Panc1 (cell line): ENCODE results near the gene ZC3H13. TPM values are rescaled to one million over a fixed set of nuclear protein-coding genes. Genes with fewer than 3 reads are reported as not detected.
"Not testable (repeated sequence)": the region's sequence is repeated elsewhere in the genome, so short reads cannot be mapped to it uniquely, and the experiment has no call there.

Experiments
- ATAC-seq: fragments of 200-7000 bp; cut with Tn5 transposase; 2 replicates; pipeline ENCODE4 v1.9.1; 2020; ENCODE audit warnings: mild to moderate bottlenecking, moderate library complexity
- BruUV-seq: library from RNA; stranded (reverse); fragments of 400-500 nt; replicated peaks from 2 replicates; lab custom pipeline; 2021; lab: Mats Ljungman, UMichigan
- CTCF ChIA-PET: fragments of 300-600 bp; sonication (Branson Sonifier 250); formaldehyde crosslinking; loops from one replicate; lab custom pipeline; 2022; ENCODE audit warnings: antibody characterized with exemption; lab: Charles Lee
- POLR2A ChIA-PET: fragments of 300-600 bp; sonication (Branson Sonifier 250); formaldehyde crosslinking; loops from one replicate; lab custom pipeline; 2022; ENCODE audit warnings: antibody characterized with exemption; lab: Charles Lee
- DNase-seq: peaks from one replicate; pipeline ENCODE4 v3.0.0-alpha.2; 2010; ENCODE audit warnings: low read depth, low spot score
- H3K27ac ChIP-seq: 2 replicates; pipeline ENCODE4 v1.5.1; 2011; ENCODE audit warnings: mild to moderate bottlenecking, low read length, inconsistent platforms
- H3K27me3 ChIP-seq: fragments of 200-500 bp; sonication (Bioruptor generic); 2 replicates; pipeline ENCODE4 v1.6.0; 2014; ENCODE audit warnings: low read length, inconsistent platforms; ENCODE audit not compliant: control insufficient read depth, insufficient read depth
- H3K36me3 ChIP-seq: fragments of 200-500 bp; sonication (Bioruptor generic); 2 replicates; pipeline ENCODE4 v1.5.1; 2014; ENCODE audit warnings: inconsistent platforms, mild to moderate bottlenecking, low read length, moderate library complexity; ENCODE audit not compliant: control insufficient read depth, insufficient read depth
- H3K4me1 ChIP-seq: 2 replicates; pipeline ENCODE4 v1.5.1; 2011; ENCODE audit warnings: inconsistent platforms, mild to moderate bottlenecking, low read length, moderate library complexity; ENCODE audit not compliant: control insufficient read depth, insufficient read depth
- H3K4me3 ChIP-seq, 2 experiments: 2 replicates each; pipeline ENCODE4 v1.5.1; 2011 to 2012; ENCODE audit warnings: low read depth in 2 of 2, low read length in 2 of 2, mild to moderate bottlenecking in 2 of 2, inconsistent platforms in 1 of 2, moderate library complexity in 1 of 2
- H3K9me3 ChIP-seq: fragments of 200-500 bp; sonication (Bioruptor generic); 2 replicates; pipeline ENCODE4 v1.5.1; 2014; ENCODE audit warnings: low read depth, mild to moderate bottlenecking, inconsistent platforms, low read length, moderate library complexity; ENCODE audit not compliant: control insufficient read depth, insufficient read depth
- POLR2AphosphoS5 ChIP-seq: IDR thresholded peaks from 2 replicates; pipeline ENCODE4 v1.6.1; 2012; ENCODE audit warnings: mild to moderate bottlenecking, low read depth, low read length, moderate library complexity
- SIN3A ChIP-seq: IDR thresholded peaks from 2 replicates; pipeline ENCODE4 v1.6.1; 2012; ENCODE audit warnings: low read depth, mild to moderate bottlenecking, low read length, moderate library complexity, borderline replicate concordance; ENCODE audit not compliant: insufficient read depth
- TCF7L2 ChIP-seq: IDR thresholded peaks from 2 replicates; pipeline ENCODE4 v1.6.1; 2011; ENCODE audit warnings: mild to moderate bottlenecking, low read depth, low read length, inconsistent platforms
- in situ Hi-C: cut with HindIII; loops from 2 replicates; pipeline ENCODE4 v1.10.0; 2016; ENCODE audit warnings: low sequenced_read_pairs, low pct_unique_long_range_greater_than_20kb
- intact Hi-C: fragments of 100-400 bp; cut with micrococcal nuclease; formaldehyde crosslinking; loops from one replicate; pipeline ENCODE4 v1.10.0; 2022; ENCODE audit not compliant: unreplicated experiment
- total RNA-seq: library from RNA; stranded (reverse); gene quantifications from one replicate; pipeline ENCODE4 v1.2.1, GENCODE V29; 2021; ENCODE audit not compliant: unreplicated experiment
- TF ChIP-seq, protein P1 (sequence below), 2 experiments: IDR thresholded peaks; 2 replicates each; pipeline ENCODE4 v1.6.1; 2011 to 2012; ENCODE audit warnings: low read depth in 2 of 2, control low read depth in 1 of 2, low read length in 1 of 2, mild to moderate bottlenecking in 1 of 2, moderate library complexity in 1 of 2; ENCODE audit not compliant: insufficient read depth in 1 of 2
- TF ChIP-seq, protein P2 (sequence below): fragments of 450-650 bp; IDR thresholded peaks from 2 replicates; pipeline ENCODE4 v1.5.1; 2017; ENCODE audit warnings: mild to moderate bottlenecking

The ZC3H13 gene
- total RNA-seq, 1 experiment from 2014 or later, result 25.3 TPM

DNA sequence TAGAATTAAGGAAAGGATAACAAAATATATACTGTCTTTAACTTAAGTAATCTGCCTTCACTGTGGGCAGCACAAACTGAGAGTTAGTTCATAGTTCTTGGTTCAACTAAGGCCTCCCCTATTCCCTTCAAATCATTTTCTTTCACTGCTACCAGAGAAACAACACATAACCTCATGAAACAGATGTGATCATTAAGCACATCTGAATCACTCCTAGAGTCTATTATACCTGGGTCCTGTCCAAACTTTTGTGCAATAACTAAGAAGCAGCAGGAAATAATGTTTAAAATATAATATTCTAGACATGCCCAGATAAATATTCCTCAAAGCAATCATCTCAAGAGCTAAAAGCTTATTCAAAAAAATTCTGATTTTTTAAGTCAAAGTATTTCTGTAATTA is 62.9 kb downstream of the ZC3H13 start:
- no peaks in the 10 kb centered on the region for H3K9me3 ChIP-seq
- POLR2A ChIA-PET, result interaction anchor here (0.5 kb wide), 1 partner anchor 51 kb away, joined by 3 read pairs; no protein-coding TSS in a partner anchor

DNA sequence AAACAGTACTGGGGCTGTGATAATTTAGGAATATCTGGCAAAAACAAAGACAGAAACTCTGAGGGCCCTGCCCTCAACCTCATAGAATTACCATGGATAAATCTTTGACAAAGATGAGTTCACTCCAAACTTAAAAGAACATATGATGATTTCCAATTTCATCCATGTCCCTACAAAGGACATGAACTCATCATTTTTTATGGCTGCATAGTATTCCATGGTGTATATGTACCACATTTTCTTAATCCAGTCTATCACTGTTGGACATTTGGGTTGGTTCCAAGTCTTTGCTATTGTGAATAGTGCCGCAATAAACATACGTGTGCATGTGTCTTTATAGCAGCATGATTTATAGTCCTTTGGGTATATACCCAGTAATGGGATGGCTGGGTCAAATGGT is 71.4 kb downstream of the ZC3H13 start:
- BruUV-seq, DNase-seq, H3K27ac ChIP-seq, CTCF ChIA-PET, H3K4me3 ChIP-seq, intact Hi-C loops, H3K9me3 ChIP-seq, POLR2A ChIA-PET, H3K36me3 ChIP-seq, H3K4me1 ChIP-seq, H3K27me3 ChIP-seq, in situ Hi-C loops, ATAC-seq: not testable (repeated sequence)

More for the DNA sequence above, 62.9 kb downstream of the ZC3H13 start:
- CTCF ChIA-PET, result no interaction called here
- peaks cover 4% of the 10 kb centered on the region; the same call in 1 of the 2 replicates for H3K36me3 ChIP-seq
- DNase-seq (no peak), ATAC-seq (no peak)
- H3K4me1 ChIP-seq, result no peaks in the 10 kb centered on the region
- no peak overlapping the region for H3K4me3 ChIP-seq
- TF ChIP-seq POLR2AphosphoS5, result no peak
- TF ChIP-seq TCF7L2, result no peak
- TF ChIP-seq, protein P1, sequence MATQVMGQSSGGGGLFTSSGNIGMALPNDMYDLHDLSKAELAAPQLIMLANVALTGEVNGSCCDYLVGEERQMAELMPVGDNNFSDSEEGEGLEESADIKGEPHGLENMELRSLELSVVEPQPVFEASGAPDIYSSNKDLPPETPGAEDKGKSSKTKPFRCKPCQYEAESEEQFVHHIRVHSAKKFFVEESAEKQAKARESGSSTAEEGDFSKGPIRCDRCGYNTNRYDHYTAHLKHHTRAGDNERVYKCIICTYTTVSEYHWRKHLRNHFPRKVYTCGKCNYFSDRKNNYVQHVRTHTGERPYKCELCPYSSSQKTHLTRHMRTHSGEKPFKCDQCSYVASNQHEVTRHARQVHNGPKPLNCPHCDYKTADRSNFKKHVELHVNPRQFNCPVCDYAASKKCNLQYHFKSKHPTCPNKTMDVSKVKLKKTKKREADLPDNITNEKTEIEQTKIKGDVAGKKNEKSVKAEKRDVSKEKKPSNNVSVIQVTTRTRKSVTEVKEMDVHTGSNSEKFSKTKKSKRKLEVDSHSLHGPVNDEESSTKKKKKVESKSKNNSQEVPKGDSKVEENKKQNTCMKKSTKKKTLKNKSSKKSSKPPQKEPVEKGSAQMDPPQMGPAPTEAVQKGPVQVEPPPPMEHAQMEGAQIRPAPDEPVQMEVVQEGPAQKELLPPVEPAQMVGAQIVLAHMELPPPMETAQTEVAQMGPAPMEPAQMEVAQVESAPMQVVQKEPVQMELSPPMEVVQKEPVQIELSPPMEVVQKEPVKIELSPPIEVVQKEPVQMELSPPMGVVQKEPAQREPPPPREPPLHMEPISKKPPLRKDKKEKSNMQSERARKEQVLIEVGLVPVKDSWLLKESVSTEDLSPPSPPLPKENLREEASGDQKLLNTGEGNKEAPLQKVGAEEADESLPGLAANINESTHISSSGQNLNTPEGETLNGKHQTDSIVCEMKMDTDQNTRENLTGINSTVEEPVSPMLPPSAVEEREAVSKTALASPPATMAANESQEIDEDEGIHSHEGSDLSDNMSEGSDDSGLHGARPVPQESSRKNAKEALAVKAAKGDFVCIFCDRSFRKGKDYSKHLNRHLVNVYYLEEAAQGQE (IDR thresholded peaks at IDR 0.05; ENCODE audit: insufficient read depth in 1 of 2, low read depth in 2 of 2, low read length in 1 of 2), result no peak
- TF ChIP-seq, protein P2, sequence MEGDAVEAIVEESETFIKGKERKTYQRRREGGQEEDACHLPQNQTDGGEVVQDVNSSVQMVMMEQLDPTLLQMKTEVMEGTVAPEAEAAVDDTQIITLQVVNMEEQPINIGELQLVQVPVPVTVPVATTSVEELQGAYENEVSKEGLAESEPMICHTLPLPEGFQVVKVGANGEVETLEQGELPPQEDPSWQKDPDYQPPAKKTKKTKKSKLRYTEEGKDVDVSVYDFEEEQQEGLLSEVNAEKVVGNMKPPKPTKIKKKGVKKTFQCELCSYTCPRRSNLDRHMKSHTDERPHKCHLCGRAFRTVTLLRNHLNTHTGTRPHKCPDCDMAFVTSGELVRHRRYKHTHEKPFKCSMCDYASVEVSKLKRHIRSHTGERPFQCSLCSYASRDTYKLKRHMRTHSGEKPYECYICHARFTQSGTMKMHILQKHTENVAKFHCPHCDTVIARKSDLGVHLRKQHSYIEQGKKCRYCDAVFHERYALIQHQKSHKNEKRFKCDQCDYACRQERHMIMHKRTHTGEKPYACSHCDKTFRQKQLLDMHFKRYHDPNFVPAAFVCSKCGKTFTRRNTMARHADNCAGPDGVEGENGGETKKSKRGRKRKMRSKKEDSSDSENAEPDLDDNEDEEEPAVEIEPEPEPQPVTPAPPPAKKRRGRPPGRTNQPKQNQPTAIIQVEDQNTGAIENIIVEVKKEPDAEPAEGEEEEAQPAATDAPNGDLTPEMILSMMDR, result no peak
- TF ChIP-seq SIN3A, result no peak
- no peak overlapping the region for H3K27ac ChIP-seq
- no TSS peak for BruUV-seq
- in situ Hi-C loops (no loop called here), intact Hi-C loops (no loop called here)
- no peaks in the 10 kb centered on the region for H3K27me3 ChIP-seq

DNA sequence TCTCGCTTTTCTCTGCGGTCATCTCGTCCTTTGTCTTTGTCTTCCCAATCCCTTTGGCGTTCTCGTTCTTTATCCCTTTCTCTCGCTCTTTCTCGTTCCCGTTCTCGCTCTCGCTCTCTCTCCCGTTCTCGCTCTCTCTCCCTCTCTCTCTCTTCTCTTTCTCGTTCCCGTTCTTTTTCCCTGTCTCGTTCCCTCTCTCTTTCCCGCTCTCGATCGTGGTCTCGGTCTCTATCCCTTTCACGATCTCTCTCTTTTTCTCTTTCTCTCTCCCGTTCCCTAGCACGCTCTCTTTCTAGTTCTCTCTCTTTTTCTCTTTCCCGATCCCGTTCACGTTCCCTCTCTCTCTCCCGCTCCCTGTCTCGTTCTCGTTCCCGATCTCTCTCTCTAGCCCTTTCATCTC is 77.2 kb downstream of the ZC3H13 start:
- Histone ChIP-seq H3K27ac (no peak overlapping the region), H3K36me3 (no peaks in the 10 kb centered on the region), H3K9me3 (no peaks in the 10 kb centered on the region), H3K27me3 (no peaks in the 10 kb centered on the region), H3K4me3 (no peak overlapping the region), H3K4me1 (no peaks in the 10 kb centered on the region)
- no peak for TF ChIP-seq SIN3A
- TF ChIP-seq POLR2AphosphoS5, result no peak
- TF ChIP-seq, protein P1 (IDR thresholded peaks at IDR 0.05; ENCODE audit: insufficient read depth in 1 of 2, low read depth in 2 of 2, low read length in 1 of 2), result no peak
- TF ChIP-seq, protein P2, result no peak
- TF ChIP-seq TCF7L2, result no peak
- intact Hi-C loops (no loop called here), in situ Hi-C loops (no loop called here)
- TSS peak; percentile 63 for BruUV-seq
- POLR2A ChIA-PET, result no interaction called here
- ATAC-seq, result no peak
- CTCF ChIA-PET, result no interaction called here
- DNase-seq, result no peak
